Measurements from ENCODE around the gene RASSF5. TPM values are rescaled to one million over a fixed set of nuclear protein-coding genes. Genes with fewer than 3 reads are reported as not detected.

Gene RASSF5
- total RNA-seq, 1 donor from 2014 or later: 116 TPM

DNA sequence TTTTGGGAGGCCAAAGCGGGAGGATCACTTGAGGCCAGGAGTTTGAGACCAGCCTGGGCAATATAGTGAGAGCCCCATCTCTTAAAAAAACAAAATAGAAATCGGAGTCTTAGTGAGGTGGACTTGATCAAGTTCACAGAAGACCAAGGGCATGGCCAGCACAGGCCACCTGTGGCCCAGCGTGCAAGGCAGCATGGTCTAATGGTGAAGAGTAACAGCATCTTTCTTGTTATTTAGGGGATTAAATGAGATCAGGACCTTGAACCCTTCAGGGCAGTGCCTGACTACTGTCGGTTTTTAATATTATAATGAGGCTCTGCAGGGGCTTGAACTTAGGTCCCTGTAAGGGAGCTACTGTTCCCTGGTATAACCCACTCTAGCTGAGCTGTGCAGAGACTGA lies 66.4 kb downstream of the RASSF5 start:
- TF ChIP-seq, protein P1, sequence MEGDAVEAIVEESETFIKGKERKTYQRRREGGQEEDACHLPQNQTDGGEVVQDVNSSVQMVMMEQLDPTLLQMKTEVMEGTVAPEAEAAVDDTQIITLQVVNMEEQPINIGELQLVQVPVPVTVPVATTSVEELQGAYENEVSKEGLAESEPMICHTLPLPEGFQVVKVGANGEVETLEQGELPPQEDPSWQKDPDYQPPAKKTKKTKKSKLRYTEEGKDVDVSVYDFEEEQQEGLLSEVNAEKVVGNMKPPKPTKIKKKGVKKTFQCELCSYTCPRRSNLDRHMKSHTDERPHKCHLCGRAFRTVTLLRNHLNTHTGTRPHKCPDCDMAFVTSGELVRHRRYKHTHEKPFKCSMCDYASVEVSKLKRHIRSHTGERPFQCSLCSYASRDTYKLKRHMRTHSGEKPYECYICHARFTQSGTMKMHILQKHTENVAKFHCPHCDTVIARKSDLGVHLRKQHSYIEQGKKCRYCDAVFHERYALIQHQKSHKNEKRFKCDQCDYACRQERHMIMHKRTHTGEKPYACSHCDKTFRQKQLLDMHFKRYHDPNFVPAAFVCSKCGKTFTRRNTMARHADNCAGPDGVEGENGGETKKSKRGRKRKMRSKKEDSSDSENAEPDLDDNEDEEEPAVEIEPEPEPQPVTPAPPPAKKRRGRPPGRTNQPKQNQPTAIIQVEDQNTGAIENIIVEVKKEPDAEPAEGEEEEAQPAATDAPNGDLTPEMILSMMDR (IDR thresholded peaks at IDR 0.05): no peak
- Mint-ChIP-seq H3K36me3 (ENCODE audit: low read depth) (peaks cover 70% of the 10 kb centered on the region), H3K27me3 (no peaks in the 10 kb centered on the region), H3K4me1 (peaks cover 96% of the 10 kb centered on the region), H3K27ac (peak overlapping the region; percentile 96), H3K4me3 (no peak overlapping the region), H3K9me3 (no peaks in the 10 kb centered on the region)
- DNase-seq (no peak), ATAC-seq (ENCODE audit: low read depth) (no peak)
- intact Hi-C loops (cut with micrococcal nuclease): no loop called here
- POLR2A ChIA-PET: interaction anchor here (9.8 kb wide), 1 partner anchor 14 kb away, joined by 343 read pairs; no protein-coding TSS in a partner anchor
- CTCF ChIA-PET: interaction anchor here (1.0 kb wide), 1 partner anchor 15 kb away, joined by 3 read pairs; no protein-coding TSS in a partner anchor

DNA sequence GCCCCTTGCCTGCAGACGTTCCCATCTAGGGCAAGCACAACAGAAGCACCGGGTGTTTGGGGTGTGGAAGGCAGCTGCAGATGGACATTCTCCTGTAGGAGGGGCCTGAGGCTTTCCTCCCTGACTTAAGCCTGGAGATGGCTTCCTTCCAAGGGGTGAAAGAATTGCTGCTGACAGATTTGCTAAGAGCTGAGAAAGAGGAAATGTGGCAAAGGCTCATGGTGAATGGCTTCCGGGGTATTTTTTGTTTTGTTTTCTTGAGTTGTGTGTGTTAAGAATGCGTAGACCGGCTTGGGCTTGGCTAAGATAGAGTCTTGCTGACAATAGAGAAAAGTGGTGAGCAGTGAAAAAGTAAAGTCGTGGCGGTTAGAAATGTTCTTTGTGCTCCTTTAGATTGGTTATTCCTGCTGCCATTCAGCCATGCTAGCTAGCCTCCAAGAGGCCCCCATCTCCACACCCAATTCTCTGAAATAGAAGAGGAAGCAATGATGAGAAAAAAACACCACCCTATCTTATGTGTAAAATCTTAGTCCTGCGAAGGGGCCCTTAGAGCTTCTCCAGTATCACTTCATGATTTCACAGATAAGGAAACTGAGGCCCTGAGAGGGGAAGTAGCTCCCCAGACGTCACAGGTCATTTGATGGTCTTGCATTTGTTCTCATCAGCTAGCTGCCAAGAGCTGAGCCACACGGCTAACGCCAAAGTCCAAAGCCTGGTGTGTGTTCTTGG lies 68.0 kb downstream of the RASSF5 start:
- no peaks in the 10 kb centered on the region for H3K9me3 Mint-ChIP-seq
- ATAC-seq (ENCODE audit: low read depth) (peak; percentile 19), DNase-seq (no peak)
- intact Hi-C loops (cut with micrococcal nuclease): loop anchor here (1.0 kb wide), 2 partner anchors 12 to 16 kb away; no protein-coding TSS in a partner anchor
- TF ChIP-seq, protein P1 (IDR thresholded peaks at IDR 0.05): no peak
- peak overlapping the region; percentile 96 for H3K27ac Mint-ChIP-seq
- H3K4me1 Mint-ChIP-seq: peaks cover 98% of the 10 kb centered on the region
- H3K27me3 Mint-ChIP-seq: no peaks in the 10 kb centered on the region
- POLR2A ChIA-PET: interaction anchor here (1.0 to 9.8 kb wide), 4 partner anchors 9 to 98 kb away, joined by 3 to 343 read pairs (median 10); no protein-coding TSS in a partner anchor
- H3K4me3 Mint-ChIP-seq: peak overlapping the region; percentile 73
- H3K36me3 Mint-ChIP-seq (ENCODE audit: low read depth): peaks cover 63% of the 10 kb centered on the region
- CTCF ChIA-PET: interaction anchor here (1.0 to 2.4 kb wide), 7 partner anchors 9 to 96 kb away, joined by 3 to 18 read pairs (median 4); no protein-coding TSS in a partner anchor

DNA sequence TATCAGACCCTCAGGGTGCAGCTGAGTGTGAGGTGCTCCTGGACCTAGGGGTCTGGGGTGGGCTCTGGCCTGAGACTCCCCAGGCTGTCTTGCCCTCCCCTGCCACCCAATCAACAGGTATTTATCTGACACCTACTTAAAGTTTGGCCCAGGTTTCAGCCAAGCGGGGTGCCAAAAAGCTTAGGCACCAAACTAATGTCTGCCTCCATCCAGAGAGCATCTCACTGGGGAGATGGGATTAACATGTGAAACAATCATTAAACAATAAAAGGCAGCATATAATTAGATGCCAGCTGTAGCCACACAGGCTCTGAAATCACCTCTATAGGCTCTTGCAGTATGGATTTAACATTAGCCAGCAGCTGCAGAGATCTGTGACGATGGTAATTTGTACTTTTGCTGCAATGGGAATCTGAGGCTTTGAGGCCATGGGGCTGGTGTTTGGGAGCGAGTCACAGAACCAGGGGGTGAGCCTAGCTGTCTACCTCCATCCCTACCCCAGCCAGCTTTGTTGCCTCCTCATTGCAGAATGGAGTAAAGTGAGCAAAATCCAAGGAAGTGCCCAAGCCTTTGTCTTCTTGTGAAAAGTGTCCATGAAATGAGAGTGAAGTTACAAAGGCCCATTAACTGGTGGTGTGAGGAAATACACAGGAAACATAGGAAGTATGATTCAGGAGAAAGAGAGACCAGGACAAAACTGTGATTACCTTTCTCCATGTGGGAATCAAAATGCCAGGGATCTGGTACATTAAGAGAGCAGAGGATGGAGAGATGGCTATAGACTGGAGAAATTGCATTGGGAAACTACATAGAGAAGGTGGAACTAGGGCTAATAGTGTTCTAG lies 68.8 kb downstream of the RASSF5 start:
- DNase-seq (no peak), ATAC-seq (ENCODE audit: low read depth) (no peak)
- peaks cover 98% of the 10 kb centered on the region for H3K4me1 Mint-ChIP-seq
- no peaks in the 10 kb centered on the region for H3K9me3 Mint-ChIP-seq
- intact Hi-C loops (cut with micrococcal nuclease): loop anchor here (1.0 kb wide), 2 partner anchors 13 to 17 kb away; no protein-coding TSS in a partner anchor
- ChIA-PET POLR2A (interaction anchor here (1.0 to 9.8 kb wide), 4 partner anchors 10 to 99 kb away, joined by 3 to 343 read pairs (median 10); no protein-coding TSS in a partner anchor), CTCF (interaction anchor here (1.0 to 2.4 kb wide), 7 partner anchors 8 to 97 kb away, joined by 3 to 18 read pairs (median 4); no protein-coding TSS in a partner anchor)
- H3K36me3 Mint-ChIP-seq (ENCODE audit: low read depth): peaks cover 60% of the 10 kb centered on the region
- H3K4me3 Mint-ChIP-seq: peak overlapping the region; percentile 73
- no peaks in the 10 kb centered on the region for H3K27me3 Mint-ChIP-seq
- TF ChIP-seq, protein P1 (IDR thresholded peaks at IDR 0.05): no peak
- peak overlapping the region; percentile 96 for H3K27ac Mint-ChIP-seq

DNA sequence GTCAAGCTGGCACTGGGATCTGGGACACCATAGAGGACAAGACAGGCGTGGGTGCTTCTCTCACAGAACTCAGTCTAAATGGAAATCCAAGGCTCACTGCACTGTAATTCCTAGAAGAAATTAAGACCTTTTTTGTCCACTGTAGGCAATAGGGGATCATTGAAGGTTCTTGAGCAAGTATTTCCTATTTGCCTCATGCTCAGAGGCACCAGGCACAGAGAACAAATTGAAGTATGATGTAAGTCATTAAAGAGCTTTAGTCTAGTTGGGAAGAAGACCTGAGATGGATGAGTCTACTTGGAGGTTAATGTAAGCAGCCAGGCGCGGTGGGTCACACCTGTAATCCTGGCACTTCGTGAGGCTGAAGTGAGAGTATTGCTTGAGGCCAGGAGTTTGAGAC lies 70.3 kb downstream of the RASSF5 start:
- H3K4me3 Mint-ChIP-seq: no peak overlapping the region
- H3K27ac Mint-ChIP-seq: peak overlapping the region; percentile 96
- no peaks in the 10 kb centered on the region for H3K9me3 Mint-ChIP-seq
- DNase-seq (no peak), ATAC-seq (ENCODE audit: low read depth) (no peak)
- H3K4me1 Mint-ChIP-seq: peaks cover 98% of the 10 kb centered on the region
- POLR2A ChIA-PET: interaction anchor here (0.6 to 9.8 kb wide), 3 partner anchors 11 to 31 kb away, joined by 3 to 343 read pairs (median 3); no protein-coding TSS in a partner anchor
- peaks cover 53% of the 10 kb centered on the region for H3K36me3 Mint-ChIP-seq (ENCODE audit: low read depth)
- no peaks in the 10 kb centered on the region for H3K27me3 Mint-ChIP-seq
- intact Hi-C loops (cut with micrococcal nuclease): no loop called here
- CTCF ChIA-PET: interaction anchor here (1.0 to 9.3 kb wide), 4 partner anchors 19 to 98 kb away, joined by 3 to 349 read pairs (median 5); no protein-coding TSS in a partner anchor
- TF ChIP-seq, protein P1 (IDR thresholded peaks at IDR 0.05): no peak

Data from activated B cell treated with CpG ODN at 0.5 μM for 24 hours (primary cell).